HG02938 (cell line): ENCODE data around the gene MN1.

Experiments used
- ATAC-seq: cut with Tn5 transposase; IDR thresholded peaks from one replicate; pipeline ENCODE4 v1.9.1; 2021; ENCODE audit warnings: mild to moderate bottlenecking, moderate library complexity; ENCODE audit not compliant: unreplicated experiment

The MN1 gene

DNA sequence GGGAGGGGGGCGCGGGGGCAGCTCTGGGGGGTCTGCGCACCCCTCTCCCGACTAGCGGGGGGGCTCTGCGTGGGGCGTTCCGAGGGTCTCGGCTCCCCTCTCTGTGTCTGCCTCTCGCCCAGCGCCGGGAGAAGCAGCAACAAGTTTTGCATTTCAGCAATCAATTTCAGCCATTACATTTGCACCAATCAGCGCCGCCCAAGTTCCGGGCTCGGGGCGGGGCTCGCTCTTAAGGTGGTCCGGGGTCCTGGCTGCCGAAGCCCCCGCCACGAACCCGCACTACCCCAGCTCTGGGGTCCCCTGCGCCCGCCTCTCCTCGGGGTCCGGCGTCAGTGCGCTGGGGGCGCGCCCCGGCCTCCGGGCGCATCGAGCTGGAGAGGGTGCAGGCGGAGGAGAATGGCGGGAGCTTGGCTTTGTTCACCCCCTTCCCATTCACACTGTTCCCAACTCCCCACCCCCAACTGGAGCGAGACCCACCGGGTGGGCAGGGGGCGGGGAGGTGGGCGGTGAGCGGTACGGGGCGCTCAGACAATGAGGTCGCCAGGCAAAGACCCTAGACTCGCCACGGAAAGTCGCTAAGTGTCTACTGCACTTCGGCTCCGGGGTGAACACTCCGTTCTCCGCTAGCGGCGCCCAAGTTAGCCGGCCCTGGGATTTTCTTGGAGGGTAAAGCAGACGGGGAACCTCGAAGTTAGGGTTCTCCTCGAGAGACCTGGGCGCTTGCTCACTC is at the start of gene MN1:
Gene MN1, minus strand, starts transcription at position 141 of the 730 bp plus-strand sequence. CDS start 1,213 bp downstream, outside the sequence.
- ATAC-seq, result no peak

DNA sequence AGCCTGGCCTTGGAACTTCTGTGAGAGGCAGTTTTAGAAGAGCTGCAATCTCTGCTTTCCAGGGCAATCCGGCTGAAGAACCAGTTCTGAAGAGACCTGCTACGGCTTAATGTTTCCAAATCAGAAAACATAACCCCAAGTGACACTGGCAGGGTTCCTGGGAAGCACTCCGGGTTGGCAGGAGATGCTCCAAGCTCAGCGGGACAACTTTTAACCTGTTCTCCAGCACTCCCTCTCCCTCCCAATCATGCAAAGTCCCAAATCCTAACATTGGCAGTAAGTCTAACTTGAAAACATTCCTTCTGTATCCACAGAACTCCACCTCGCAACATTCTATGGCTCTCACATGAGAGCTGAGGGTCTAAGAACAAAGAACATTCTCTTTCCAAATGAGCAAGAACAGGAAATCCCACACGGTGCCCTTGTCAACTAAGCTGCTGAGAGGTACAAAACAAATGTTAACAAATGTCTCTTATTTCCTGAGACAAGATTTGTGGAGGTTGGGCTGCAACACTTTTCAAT is 48.5 kb upstream of the MN1 start:
- no peak for ATAC-seq

GRCh38 chr22:27848005-27848404 is 46.4 kb upstream of the MN1 start:
- ATAC-seq, result no peak

DNA sequence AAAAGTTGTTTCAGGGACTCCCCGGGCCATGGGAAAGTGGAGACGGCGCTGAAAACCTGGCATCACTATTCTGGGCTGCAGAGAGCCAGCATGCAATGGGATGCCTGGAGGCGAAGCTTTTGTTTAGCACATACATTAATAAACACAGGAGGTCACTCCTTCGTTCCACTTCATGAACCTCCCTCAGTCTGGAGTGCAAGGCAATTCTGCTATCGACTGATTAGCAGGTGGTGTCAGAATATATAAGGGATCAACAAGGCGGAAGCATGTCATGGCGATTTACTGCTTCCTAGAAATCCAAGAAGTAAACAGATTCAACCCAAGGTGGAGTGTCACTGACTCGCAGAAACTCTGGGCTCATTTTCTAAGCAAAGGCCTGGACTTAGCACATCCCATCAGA is 45.4 kb upstream of the MN1 start:
- ATAC-seq, result no peak

DNA sequence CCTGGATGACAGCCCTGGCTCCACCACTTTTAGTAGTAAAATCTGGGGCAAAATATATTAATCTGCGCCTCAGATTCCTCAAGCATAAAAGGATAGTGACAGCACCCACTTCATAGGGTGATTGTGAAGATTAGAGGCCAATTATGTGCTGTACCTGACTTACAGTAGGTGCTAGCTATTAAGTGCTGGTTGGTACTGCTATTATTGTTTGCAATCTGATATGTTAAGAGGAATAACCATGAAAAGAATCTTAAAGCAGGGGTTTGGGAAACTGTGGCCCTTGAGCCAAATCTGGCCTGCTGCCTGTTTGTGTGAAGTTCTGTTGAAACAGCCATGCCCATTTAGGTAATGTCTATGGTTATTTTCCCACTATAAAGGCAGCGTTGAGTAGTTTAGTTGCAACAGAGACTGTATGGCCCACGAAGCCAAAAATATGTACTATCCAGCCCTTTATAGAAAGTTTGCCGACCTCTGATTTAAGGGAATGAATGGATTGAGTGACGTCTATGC is 44.7 kb upstream of the MN1 start:
- no peak for ATAC-seq

DNA sequence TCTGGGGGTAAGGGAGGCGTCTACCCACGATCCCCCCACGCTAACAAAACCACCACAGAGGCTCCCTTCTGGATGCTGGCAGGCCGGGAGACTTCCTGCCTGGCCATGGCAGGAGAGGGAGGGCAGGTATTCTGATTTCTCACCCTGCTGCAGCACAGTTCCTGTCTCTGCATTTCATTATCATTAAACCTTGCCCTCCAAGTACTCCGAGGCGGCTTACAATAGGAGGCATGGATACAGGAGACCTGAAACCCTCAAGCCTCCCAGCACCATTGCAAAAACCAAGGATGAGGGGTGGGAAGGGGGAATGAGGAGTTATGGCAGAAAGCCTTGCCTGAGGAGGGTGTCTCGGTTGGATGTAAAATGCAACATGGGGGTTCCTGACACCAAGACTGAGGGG is 44.1 kb upstream of the MN1 start:
- ATAC-seq, result no peak

DNA sequence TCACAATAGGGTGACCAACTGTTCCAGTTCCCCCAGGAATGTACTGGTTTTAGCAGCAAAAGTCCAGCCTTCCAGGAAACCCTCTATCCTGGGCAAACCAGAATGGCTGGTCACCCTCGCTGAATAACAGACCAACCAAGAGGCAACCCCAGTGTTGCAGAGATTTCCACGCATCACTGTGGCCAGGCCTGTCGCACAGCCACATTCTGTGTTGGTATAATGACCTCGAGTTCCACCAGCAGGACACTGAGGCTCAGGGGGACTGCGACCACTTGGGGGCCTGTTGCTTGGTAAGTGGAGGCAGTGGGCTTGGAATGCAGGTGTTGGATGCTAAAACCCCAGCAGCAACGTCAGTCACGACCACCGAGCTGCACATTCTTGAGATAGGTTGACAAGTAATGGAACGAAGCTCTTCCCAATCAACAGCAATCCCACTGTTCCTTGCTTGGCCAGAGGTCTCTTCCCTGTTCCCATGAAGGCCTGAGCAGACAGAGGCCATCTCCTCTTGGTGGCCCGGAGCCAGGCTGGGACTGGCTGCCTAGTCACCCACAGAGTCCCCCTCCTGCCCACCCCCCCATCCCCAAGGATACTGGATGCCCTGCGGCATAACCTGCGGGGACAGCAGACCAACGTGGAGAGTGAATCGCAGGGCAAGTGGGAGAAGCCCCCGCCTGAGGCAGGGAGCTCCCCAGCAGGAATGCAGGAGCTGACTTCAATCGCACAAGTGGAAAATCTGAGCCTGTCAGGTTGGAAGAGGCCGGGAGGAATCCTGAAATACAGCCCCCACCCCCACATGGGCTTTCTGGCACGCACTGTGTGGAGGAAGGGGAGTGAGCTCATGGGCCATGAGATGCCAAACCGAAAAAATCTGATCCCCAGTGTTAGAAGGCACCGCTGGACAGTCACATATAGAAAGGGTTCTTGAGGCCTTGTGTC is 43.4 kb upstream of the MN1 start:
- ATAC-seq, result no peak

DNA sequence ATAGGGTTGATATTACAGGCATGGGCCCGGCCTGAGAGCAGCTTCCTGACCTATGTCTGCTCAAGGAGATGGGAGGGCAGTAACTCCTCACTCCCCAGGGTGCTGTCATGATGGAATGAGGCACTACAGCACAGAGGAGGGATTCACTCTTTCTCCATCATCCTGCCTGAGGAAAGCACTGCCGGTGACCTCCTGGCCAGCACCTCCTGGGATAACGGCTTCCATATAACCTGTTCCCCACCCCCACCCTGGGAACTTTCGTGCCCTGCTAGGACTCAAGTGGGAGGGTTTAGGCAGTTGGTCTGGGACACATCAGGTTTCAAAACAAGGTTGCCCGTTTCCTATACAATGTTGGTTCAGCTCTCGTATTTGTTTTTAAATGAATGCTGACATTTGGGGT is 42.7 kb upstream of the MN1 start:
- no peak for ATAC-seq

GRCh38 chr22:27843441-27843840 is 41.9 kb upstream of the MN1 start:
- ATAC-seq, result no peak

- ATAC-seq, result no peak
Measured at GRCh38 chr22:27842669-27843431, 41.3 kb upstream of the MN1 start.

GRCh38 chr22:27842201-27842600 is 40.6 kb upstream of the MN1 start:
- ATAC-seq, result no peak

GRCh38 chr22:27840436-27840835 is 38.9 kb upstream of the MN1 start:
- no peak for ATAC-seq

GRCh38 chr22:27839057-27839660 is 37.6 kb upstream of the MN1 start:
- no peak for ATAC-seq

DNA sequence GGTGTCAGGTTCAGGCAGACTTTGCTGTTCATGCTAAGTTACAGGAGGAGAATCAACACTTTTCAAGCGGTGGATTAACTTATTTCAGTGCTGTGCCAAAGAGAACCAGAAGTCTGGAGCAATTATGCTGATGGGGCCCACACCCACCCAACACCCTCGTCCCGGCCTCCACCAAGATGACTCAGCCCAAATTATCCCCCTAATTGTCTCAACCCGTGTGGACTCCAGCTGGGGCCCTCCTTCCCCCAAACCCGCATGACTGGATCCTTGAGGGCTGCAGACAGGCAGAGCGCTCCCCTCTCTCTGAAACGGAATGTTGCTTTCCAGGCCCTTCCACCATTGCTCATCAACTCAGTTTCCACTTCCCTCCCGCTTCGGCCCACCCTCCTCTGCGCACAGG is 34.6 kb upstream of the MN1 start:
- no peak for ATAC-seq

GRCh38 chr22:27835446-27835845 is 33.9 kb upstream of the MN1 start:
- ATAC-seq, result no peak

DNA sequence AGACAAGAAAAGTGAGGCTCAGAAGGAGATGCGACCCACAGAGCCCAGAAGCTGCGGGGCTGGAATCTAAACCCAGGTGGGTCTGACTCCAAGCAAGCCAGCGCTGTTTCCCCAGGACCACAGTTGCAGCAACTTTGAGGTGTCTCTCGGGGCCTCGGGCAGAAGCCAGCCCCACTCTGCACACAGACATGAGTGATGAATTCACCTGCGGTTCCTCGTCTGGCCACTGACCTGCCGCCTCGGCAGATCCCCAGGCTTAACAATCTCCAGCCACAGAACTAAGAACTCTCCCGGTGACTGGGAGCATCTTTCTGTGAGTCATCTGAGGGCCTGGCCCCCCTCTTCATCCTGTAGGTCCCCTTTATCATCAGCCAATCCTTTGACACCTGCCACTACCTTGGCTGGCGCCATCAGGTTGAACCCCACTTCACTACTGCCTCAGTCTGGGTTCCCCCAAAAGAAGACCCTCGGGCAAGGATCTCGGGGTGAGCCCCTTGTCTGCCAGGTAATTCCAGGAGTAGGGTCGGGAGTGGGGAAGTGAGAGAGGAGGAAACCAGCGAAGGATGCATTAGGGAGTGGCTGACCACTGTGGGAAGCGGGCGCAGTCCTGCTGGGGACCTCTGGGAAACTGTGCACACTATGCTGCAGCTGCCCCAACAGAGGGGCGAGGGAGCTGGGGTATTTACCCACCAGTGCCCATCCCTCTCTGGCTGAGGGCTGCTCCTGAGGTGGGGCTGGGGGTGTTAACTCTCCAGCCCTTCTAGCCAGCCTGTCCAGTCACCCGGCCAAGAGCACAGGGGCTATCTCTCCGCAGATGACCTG is 33.0 kb upstream of the MN1 start:
- ATAC-seq, result no peak

DNA sequence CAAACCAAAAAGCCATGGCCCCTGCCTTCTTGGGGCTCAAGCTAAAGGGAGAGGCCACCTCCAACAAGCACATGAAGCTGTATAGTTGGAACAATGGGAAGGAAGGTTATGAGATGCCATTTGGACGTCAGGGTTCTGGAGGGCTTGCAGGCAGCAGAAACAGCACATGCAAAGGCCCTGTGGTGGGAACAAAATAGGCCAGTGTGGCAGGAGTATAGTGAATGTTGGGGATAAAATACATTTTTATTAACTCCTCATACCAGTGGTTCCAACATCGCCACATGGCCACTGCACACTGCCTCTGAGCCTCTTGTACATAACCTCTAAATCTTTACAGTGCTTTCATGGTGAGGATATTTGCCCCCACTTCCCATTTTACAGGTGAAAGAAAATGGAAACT is 32.2 kb upstream of the MN1 start:
- ATAC-seq, result no peak

- no peak for ATAC-seq
Measured at GRCh38 chr22:27832606-27833005, 31.1 kb upstream of the MN1 start.

GRCh38 chr22:27829620-27830019 is 28.1 kb upstream of the MN1 start:
- ATAC-seq, result no peak
